Measurements from ENCODE around the gene U2AF2.
A peak's percentile ranks its signal among the peaks of the same experiment; 100 is the strongest.

Gene U2AF2

DNA sequence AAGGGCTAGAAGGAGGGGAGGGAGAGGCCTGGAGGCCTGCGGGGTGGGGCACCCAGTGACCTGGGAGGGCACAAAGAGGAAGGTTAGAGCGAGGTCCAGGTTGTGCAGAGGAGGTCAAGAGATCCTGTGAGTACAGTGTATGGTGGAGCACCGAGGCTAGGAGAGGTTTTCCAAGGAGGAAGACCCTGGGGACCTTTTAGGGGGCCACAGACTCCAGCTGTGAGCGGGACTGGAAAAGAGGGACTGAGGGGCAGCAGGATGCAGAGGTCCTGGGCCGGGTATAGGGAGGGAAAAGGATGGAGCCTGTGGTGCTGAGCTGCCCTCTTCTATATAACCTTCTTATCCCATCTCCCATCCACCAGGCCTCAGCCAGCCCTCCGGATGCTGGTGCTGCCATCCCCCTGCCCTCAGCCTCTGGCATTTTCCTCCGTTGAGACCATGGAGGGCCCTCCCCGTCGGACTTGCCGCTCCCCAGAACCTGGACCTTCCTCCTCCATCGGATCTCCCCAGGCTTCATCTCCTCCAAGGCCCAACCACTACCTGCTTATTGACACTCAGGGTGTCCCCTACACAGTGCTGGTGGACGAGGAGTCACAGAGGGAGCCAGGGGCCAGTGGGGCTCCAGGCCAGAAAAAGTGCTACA, 10.5 kb upstream of the U2AF2 start:
- no peak for DNase-seq

DNA sequence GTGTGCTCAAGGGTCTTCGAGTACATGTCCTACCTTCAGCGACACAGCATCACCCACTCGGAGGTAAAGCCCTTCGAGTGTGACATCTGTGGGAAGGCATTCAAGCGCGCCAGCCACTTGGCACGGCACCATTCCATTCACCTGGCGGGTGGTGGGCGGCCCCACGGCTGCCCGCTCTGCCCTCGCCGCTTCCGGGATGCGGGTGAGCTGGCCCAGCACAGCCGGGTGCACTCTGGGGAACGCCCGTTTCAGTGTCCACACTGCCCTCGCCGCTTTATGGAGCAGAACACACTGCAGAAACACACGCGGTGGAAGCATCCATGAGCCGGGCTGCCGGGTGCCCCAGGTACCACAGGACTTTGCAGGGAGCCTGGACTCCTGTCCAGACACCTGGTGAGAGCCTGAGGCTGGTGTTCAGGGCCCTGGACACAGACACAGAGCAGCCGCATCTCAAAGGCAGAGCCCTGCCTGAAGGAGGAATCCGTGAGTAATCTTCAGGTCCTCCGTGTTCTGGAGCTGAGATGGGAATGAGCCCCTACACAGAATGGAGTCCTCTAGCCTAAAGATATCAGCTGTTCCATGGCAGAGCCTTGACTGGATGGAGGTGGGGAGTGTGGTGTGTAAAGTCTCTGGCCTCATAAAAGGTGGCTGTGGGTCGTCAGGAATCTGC, 9.9 kb upstream of the U2AF2 start:
- DNase-seq, result no peak

DNA sequence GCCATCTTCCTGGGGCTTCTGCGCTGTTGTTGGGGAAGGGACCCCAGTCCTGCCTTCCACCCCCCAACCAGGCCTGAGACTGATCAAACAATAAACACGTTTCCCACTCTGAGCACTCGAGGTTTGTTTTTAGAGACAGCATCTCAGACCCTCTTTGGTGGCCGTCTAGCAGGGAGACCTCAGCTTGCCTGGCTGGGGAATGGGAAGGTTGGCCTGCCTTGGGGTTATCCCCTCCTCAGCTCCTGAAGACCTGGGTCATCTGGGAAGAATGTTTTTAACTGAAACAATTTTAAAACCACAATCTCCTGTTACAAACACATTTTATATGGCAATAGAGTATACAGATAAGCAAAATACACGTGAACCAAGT, 9.3 kb upstream of the U2AF2 start:
- DNase-seq, result no peak

DNA sequence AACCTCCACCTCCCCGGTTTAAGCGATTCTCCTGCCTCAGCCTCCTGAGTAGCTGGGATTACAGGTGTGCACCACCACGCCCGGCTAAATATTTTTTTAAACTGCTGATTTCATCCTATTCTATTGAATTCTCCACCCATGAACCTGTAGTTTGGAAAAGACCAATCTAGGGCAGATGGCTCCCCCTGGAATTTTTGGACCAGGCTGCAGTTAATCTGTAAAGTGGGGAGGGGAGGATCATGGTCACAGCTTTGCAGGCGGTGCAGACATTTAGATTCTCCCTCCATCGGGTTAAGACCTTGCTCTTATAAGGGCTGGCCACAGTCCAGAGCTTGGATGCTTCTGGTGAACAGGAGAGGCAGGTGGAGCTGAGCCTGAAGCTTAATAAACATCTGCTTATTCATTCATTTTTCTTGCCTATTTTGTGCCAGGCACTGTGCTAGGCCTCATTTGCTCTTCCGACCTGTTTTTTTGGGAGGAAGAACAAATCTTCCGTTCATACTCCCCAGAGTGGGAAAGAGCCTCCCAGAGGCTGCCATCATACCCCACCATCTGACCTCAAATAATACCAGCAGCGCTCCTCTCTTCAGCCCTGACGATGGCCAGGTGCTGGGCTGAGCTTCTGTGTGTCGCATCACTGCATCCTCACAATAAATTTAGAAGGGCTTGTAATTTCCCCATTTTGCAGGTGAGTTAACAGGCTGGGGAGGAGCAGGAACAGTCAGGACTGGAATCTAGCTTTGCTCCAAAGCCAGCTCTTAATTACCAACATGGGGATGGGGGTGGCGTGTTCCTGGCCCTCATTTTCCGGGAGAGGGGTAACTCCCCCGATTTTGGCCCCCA, 7.7 kb upstream of the U2AF2 start:
- DNase-seq, result no peak

DNA sequence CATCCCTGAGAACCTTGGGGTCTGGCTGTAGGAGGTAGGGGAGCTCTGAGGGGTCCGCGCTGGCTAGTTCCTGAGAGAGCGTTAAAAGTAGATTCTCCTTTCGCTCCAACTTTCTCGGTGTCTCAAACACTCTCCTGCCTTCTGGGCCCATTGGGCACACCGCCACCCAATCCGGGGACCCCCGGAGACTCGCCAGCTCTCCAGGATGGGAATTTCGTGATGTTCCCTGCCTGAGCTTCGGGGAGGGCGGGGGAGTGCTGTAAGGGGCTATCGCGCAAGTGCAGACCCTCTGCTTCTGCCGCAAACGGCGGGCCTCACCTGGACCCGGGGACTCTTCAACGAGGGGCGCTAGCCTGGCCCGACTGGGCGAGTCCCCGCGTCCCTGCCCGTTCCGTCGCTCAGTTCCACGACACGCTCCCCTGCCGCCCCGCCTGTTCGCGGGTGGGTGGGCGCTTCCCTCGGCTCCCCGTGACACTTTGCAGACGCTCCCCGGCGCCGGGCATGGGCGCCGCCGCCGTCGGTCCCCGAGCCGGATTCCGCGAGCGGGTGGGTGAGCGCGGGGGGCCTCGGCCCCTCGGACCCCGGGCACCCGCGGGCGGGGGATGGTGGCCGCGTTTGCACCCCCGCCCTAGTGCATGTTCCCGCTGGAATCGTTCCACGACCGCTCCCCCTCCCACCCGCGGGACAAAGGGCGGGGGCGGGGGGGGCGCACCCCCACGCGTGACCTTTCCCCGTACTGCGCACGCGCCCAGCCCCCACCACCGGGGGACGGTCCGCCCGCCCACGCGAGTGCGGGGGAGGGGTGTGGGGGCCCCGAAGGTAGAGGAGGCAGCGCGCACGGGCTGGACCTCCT, 6.9 kb upstream of the U2AF2 start, which contains the start of gene CCDC106:
TSS of gene CCDC106 (plus strand) at position 481 of the 853 bp plus-strand sequence. CDS start 835 bp downstream, outside the sequence.
- no peak for DNase-seq

DNA sequence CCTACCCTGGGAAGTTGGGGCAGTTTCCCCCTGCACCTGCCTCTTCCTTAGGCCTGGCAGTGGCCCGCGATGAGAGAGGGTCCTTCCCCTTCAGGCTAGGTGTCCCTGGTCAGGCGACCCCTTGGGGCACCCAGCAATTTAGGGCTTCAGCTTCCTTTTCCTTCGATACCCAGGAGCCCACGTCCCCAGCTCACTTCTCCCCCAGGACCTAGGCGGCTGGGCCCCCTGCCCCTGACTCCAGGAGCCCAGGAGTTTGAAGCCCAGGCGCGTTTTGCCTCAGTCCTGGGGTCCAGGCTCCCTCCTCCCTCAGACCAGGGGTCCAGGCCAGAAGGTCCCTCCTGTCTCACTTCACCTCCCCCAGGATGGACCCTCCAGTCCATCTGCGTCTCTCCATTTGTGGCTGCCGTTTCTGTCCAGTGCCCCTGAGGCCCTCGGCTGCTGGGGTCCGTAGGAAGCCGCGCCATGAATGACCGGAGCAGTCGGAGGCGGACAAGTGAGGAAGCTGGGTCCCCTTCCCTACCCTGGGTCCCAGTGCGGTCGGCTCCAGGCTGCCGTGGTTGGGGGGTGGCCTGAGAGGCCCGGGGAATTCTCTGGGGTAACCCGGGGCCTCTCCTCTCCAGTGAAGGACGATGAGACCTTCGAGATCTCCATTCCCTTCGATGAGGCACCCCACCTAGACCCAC, 6.1 kb upstream of the U2AF2 start:
- no peak for DNase-seq

DNA sequence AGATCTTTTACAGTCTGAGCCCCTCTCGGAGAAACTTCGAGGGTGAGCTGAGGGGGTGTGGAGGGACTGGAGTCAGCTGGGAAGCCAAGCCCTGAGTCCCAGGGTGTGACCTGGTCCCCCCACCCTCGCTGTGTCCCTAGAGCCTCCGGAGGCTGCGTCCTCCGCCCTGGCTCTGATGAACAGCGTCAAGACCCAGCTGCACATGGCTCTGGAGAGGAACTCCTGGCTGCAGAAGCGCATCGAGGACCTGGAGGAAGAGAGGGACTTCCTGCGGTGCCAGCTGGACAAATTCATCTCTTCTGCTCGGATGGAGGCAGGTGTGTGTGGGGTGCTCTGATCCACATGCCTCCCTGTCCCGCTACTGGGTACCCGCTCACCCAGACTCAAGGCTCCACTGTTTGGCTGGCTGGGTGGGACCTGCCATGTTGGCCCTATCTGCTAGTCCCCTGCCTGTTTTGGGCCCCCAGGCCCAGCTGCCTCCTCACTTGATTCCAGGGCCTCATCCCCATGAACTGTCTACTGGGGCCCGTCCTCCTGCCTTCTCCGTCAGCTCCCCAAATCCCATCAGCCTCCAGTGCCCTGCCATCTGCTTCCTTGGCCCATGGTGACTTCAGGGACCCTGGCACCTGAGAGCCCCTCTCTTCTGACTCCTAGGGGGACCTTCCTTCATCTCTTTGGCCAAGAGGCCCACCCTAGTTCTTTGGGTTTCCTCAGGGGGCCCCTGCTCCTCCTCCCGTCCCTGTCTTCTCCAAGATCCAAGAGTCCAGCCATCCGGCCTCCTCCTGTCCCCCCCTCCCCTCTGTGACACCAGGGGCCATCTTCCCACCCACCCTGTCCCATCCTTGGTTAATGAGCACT, 5.3 kb upstream of the U2AF2 start:
- DNase-seq, result no peak

DNA sequence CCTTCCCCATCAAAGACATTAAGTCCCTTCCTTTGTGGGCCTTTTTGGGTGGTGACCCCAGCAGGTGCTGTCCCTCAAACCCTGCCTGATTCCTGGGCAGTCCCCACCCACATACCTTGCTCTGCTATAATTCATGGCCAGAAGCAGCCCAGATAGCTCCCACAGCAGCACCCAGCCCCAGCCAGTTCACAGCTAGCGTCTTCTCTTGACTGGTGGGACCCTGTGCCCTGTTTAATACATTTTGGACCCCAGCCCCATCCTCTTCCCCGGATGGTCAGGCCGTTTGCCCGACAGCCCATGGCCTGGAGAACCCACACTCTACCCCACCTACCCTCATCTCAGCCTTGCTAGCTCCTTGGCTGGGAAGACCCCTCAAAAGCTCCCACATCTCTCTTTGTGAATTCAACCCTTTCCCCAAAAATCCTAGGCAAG, 4.7 kb upstream of the U2AF2 start:
- no peak for DNase-seq

DNA sequence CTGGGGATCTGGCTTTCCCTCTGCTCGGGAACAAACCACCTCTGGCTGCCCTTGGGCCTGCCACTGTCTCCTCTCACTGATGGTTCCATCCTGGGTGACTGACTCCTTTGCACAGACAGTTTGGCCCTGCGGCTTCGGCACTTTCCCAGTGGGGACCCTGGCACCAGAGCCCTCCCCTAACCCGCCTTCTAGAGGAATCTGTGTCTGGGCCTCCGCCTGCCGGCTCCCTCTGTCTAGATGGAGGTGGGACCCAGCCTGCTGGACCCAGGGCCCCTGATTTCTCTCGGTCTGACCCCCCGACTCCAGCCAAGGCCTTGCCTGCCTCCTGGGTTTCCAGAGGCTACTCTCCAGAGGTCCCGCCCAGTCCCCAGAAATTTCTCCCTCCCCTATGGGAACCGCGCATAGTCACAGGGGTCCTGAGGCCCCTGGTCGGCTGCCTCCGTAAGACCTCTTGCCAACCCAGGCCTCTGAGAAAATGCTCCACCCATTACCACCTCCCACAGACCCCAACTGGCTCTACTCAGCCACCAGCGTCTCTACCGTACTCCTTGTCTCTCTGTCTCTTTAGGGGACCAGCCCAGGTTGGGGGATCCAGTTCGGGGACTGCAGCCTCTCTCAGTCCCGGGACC, 4.1 kb upstream of the U2AF2 start:
- no peak for DNase-seq

DNA sequence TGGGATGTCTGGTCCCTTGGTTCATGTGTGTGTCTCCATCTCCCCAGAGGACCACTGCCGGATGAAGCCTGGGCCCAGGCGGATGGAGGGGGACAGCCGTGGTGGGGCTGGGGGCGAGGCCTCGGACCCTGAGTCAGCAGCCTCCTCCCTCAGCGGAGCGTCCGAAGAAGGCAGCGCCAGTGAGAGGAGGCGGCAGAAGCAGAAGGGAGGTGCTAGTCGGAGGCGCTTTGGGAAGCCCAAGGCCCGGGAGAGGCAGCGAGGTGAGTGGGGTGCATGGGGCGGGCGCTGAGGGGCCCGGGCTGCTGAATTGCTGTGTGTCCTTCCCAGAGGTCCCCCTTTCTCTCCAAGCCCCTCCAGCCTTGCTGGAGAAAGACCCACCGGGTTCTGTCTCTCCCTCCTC, 3.6 kb upstream of the U2AF2 start:
- DNase-seq, result no peak

DNA sequence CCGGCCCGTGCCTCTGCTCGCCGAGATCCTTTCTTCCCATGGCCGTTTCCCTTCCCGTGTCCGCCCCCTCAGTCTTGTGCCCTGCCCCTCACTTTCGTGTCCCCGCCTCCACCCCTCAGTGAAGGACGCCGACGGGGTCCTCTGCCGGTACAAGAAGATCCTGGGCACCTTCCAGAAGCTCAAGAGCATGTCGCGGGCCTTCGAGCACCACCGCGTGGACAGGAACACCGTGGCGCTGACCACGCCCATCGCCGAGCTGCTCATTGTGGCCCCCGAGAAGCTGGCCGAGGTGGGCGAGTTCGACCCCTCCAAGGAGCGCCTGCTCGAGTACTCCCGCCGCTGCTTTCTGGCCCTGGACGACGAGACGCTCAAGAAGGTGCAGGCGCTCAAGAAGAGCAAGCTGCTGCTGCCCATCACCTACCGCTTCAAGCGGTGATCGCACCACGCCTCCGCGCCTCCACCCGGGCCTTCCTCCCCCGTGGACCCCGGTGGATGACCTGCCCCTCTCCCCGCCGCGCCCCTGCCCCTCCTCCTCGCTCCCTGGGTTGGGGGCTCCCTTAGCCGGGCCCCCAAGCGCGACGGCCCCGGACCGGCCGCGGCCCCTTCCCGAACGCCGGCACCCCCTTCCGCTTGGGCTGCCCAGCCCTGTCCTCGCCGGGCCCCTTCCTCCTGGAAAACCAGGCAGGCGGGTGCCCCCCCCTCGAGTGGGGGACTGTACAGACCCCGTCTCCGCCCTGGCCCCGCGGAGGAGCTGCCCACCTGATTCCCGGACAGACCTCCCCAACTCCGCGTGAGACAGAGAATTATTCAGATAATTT, 2.3 kb upstream of the U2AF2 start:
- no peak for DNase-seq

DNA sequence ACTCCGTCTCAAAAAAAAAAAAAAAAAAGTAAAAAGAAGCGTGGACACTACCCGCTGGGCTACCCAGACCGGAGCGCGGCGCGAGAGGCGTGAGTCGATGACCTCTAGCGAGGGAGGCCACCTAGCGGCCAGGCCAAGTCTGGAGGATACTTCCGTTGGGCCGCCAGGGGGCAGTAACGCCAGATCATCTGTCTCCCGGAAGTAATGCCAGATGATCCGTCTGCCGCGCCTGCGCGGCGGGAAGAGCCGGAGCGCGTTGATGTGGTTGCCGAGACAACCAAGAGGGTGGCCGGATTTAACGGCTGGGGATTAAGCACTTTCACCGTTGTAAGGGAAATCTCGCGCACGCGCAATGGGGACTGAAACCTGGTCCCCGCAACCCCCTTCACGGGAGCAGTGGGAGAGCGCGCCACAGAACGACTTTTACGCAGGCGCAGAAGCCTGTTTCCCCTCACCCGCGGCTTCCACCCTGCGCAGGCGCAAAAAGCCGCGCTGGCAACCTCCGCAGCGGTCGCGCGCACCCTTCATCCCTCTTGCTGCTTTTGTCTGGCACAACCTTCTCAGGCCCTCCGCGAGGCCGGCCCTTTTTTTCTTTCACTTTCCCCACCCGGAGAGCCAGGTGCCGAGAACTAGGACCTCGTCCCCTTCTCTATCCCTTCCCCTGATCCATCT, 1.0 kb upstream of the U2AF2 start:
- DNase-seq, result peak; percentile 97

DNA sequence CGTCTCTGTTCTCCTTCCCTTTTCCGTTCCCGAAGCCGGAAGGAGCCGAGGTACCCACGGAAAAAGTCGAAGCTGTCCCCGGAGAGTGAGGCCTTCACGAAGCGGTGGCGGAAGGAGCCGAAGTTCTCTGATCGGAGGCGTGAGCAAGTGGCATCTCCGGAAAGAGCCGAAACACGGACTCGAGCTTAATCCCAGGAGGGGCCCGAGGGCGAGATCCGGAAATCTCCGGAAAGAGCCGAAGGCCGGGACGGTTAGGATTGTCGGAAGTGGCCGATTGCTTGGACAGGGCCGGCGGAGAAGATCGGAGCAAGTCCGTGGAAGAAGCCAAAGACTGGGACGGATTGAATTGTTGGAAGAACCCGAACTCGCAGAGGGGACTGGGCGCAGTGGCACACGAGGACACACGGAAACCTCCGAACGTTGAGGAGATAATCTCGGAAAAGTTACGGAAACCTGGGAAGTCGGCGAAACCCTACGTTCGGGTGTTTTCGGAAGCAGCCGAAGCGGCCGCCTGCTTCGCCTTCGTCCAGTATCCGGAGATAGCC, 440 bp upstream of the U2AF2 start:
- peak; percentile 99 for DNase-seq

DNA sequence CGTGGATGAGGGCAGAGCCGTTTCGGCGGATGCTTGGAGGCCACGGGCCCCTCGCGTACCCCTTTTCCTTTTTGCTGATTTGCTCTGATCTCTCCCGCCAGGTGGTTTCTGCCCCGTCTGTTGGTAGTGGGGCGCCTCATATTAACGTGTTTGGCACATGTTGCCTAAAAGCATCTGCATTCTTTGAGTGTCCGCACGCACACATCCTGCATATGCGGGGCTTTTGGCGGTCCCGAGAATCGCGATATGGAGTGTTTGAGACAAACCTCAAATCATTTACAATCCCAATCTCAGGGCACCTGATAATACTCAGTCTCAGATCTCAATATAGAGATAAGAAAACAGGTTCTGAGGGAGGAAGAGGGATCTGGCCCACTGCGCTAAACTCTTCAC, 809 bp downstream of the U2AF2 start:
- DNase-seq, result no peak

DNA sequence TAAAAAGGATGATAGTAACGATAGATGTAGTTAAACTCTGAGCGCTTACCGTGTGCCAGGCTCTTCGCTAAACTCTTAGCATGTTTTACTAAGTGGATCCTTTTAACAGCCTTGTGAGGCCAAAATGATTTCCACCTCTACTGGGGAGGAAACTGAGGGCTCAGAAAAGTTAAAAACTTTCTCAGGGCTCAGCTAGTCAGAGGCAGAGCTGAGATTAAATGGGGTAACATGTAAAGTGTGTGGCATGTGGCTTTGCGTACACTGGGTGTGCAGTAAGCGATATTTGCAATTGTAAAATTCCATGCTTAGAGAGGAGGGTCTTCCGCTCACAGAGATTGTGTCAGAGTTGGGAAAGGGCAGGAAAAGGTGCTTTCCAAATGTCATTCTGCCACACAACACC, 1.7 kb downstream of the U2AF2 start:
- DNase-seq, result no peak

DNA sequence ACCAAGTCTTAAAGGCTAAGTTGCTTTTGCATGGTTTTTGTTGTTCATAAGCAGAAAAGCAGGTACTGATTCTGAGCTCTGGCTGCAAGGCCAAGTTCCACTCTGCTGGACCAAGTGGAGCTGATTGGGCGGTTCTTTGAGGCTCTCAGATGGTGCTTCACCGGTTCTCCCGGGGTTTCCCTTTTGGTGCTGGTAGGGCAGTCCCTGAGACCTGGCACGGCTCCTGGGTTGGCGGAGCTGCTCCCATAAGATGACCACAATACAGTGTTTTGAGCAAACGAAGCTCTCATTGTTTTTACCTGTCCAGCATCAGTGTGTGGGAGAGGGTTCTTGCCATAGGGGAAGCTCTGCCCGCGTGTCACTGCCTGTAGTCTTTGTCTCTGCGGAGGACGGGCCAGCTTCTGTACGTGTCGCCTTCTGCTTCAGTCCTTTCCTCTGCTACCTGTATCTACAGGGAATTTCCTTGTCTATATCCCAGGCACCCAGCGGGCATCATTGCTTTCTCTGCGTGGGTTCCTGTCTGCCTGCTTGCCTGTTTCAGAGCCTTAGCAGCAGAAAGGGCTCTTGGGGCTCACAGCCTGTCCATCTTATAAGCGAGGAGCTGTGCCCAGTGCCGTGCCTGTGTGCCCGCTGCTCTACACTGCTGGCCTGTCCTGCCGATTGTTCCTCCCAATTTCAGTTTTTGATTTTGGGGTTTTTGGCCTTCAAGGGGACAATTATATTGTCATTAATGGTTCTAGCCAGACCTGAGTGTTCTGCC, 2.3 kb downstream of the U2AF2 start:
- no peak for DNase-seq

DNA sequence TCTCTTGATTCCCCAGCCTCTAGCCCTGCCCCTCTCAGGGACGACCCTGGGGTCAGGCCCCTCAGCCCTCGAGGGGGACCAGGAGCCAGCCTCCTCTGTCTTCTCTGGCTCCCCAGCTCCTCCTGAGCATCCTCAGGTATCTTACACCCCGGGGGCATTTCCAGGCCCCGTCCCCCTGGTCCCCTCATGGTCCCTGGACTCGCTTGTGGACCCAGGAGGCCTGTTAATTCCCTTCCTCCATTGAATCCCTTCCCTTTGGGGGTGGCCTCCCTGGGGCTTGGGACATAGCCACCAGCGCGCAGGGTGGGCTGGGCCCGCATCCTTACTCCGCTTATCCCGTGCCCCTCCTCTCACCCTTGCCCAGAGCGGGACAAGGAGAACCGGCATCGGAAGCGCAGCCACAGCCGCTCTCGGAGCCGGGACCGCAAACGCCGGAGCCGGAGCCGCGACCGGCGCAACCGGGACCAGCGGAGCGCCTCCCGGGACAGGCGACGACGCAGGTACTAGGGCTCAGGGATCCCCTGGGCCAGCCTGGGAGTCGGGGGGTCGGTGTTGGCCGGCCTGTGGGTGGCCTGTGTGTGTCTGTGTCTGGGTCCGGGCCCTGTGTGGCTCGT, 4.1 kb downstream of the U2AF2 start:
- no peak for DNase-seq

DNA sequence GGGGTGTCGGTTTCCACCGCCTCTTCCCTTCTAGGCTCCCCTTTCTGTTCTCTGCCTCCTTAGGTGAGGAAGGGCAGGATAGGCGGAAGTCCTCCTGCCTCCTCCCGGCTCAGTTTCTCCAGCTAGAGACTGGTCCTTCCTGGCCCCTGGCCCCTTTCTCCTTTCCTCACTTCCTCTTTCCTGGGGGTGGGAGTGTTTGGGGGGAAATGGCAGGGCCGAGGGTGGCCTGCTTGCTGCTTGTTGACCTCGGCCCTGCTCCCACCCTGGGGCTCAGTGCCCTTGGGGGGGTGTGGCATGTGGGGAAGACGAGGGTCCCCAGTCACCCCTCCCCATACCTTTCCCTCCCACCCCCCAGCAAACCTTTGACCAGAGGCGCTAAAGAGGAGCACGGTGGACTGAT, 5.0 kb downstream of the U2AF2 start:
- DNase-seq, result no peak

Data from activated CD4-positive, CD25-positive, alpha-beta regulatory T cell treated with anti-CD3 and anti-CD28 coated beads, Interleukin-2, amount 50 U/mL, for 72 hours (primary cell).